GM18907 (cell line): ENCODE measurements around the gene SLC17A9.

Experiments used
- ATAC-seq: cut with Tn5 transposase; IDR thresholded peaks from one replicate; pipeline ENCODE4 v1.9.1; 2021; ENCODE audit warnings: mild to moderate bottlenecking, moderate library complexity; ENCODE audit not compliant: unreplicated experiment

SLC17A9 gene

GRCh38 chr20:62937268-62938104, 15.0 kb upstream of the SLC17A9 start:
- peak; percentile 72 for ATAC-seq

GRCh38 chr20:62938105-62938888, 14.2 kb upstream of the SLC17A9 start, which contains the start of gene GID8:
TSS of gene GID8 (plus strand) at chr20:62938147. CDS start at chr20:62941503, 3,356 bp downstream.
- ATAC-seq = peak; percentile 45

- no peak for ATAC-seq
Observed at GRCh38 chr20:62940875-62941274, 11.6 kb upstream of the SLC17A9 start.

- no peak for ATAC-seq
Observed at GRCh38 chr20:62941792-62942191, 10.7 kb upstream of the SLC17A9 start.

- ATAC-seq = no peak
Observed at GRCh38 chr20:62942456-62942855, 10.1 kb upstream of the SLC17A9 start.

GRCh38 chr20:62943396-62943795, 9.1 kb upstream of the SLC17A9 start:
- ATAC-seq = no peak

GRCh38 chr20:62944184-62944583, 8.3 kb upstream of the SLC17A9 start:
- no peak for ATAC-seq

GRCh38 chr20:62944746-62945145, 7.8 kb upstream of the SLC17A9 start:
- ATAC-seq = no peak

GRCh38 chr20:62945771-62946339, 6.7 kb upstream of the SLC17A9 start:
- ATAC-seq = no peak

GRCh38 chr20:62946918-62947317, 5.6 kb upstream of the SLC17A9 start:
- ATAC-seq = no peak

- no peak for ATAC-seq
Observed at GRCh38 chr20:62947532-62948300, 4.8 kb upstream of the SLC17A9 start.

- ATAC-seq = no peak
Observed at GRCh38 chr20:62949153-62949821, 3.2 kb upstream of the SLC17A9 start.

- ATAC-seq = no peak
Observed at GRCh38 chr20:62949962-62950361, 2.5 kb upstream of the SLC17A9 start.

- ATAC-seq = no peak
Observed at GRCh38 chr20:62950741-62951140, 1.8 kb upstream of the SLC17A9 start.

GRCh38 chr20:62951143-62951895, 1.2 kb upstream of the SLC17A9 start:
- ATAC-seq = no peak

GRCh38 chr20:62951896-62952372, 575 bp upstream of the SLC17A9 start:
- no peak for ATAC-seq

- peak; percentile 2 for ATAC-seq
Observed at GRCh38 chr20:62952968-62953838, 694 bp downstream of the SLC17A9 start.
